ENCODE measurements around the gene NR3C2.
"Not testable (repeated sequence)": the region's sequence is repeated elsewhere in the genome, so short reads cannot be mapped to it uniquely, and the experiment has no call there.

Gene NR3C2

GRCh38 chr4:148205476-148205875, 236.7 kb downstream of the NR3C2 start:
- no peak for DNase-seq (ENCODE audit: low spot score)
- TF ChIP-seq CTCF (IDR thresholded peaks at IDR 0.05; ENCODE audit: extremely low read depth, missing control alignments) = no peak

GRCh38 chr4:148204892-148205291, 237.3 kb downstream of the NR3C2 start:
- no peak for DNase-seq (ENCODE audit: low spot score)
- TF ChIP-seq CTCF (IDR thresholded peaks at IDR 0.05; ENCODE audit: extremely low read depth, missing control alignments) = no peak

GRCh38 chr4:148204171-148204570, 238.0 kb downstream of the NR3C2 start:
- no peak for TF ChIP-seq CTCF (IDR thresholded peaks at IDR 0.05; ENCODE audit: extremely low read depth, missing control alignments)
- no peak for DNase-seq (ENCODE audit: low spot score)

GRCh38 chr4:148203056-148203898, 238.9 kb downstream of the NR3C2 start:
- TF ChIP-seq CTCF (IDR thresholded peaks at IDR 0.05; ENCODE audit: extremely low read depth, missing control alignments) = no peak
- DNase-seq (ENCODE audit: low spot score) = no peak

- no peak for TF ChIP-seq CTCF (IDR thresholded peaks at IDR 0.05; ENCODE audit: extremely low read depth, missing control alignments)
- no peak for DNase-seq (ENCODE audit: low spot score)
These were observed 241.3 kb downstream of the NR3C2 start for GRCh38 chr4:148200960-148201359.

GRCh38 chr4:148196164-148196563, 246.1 kb downstream of the NR3C2 start:
- TF ChIP-seq CTCF (IDR thresholded peaks at IDR 0.05; ENCODE audit: extremely low read depth, missing control alignments) = no peak
- DNase-seq (ENCODE audit: low spot score) = no peak

GRCh38 chr4:148192526-148192925, 249.7 kb downstream of the NR3C2 start:
- DNase-seq (ENCODE audit: low spot score) = no peak
- no peak for TF ChIP-seq CTCF (IDR thresholded peaks at IDR 0.05; ENCODE audit: extremely low read depth, missing control alignments)

- DNase-seq (ENCODE audit: low spot score) = not testable (repeated sequence)
These were observed 254.6 kb downstream of the NR3C2 start for GRCh38 chr4:148187454-148188222.
